Lower lobe of right lung (tissue), 2 donors: Measurements from ENCODE around the gene GOLGB1. TPM values are rescaled to one million over a fixed set of nuclear protein-coding genes. Genes with fewer than 3 reads are reported as not detected.

Experiments used
- ATAC-seq, 2 donors: fragments of 200-7000 bp; cut with Tn5 transposase; one replicate each; pipeline ENCODE4 v1.9.1; 2020 to 2022; ENCODE audit warnings: mild to moderate bottlenecking in 2 of 2, moderate library complexity in 2 of 2
- DNase-seq: peaks from one replicate; pipeline ENCODE4 v3.0.0-alpha.2; 2020
- H3K27ac ChIP-seq: fragments of 200-600 bp; one replicate; pipeline ENCODE4 v1.8.0; 2022
- H3K27me3 ChIP-seq: fragments of 200-600 bp; one replicate; pipeline ENCODE4 v1.8.0; 2022; ENCODE audit warnings: low read depth
- H3K36me3 ChIP-seq: fragments of 200-600 bp; one replicate; pipeline ENCODE4 v1.8.0; 2022; ENCODE audit warnings: mild to moderate bottlenecking
- H3K4me1 ChIP-seq: fragments of 200-600 bp; one replicate; pipeline ENCODE4 v1.8.0; 2022
- H3K4me3 ChIP-seq: fragments of 200-600 bp; one replicate; pipeline ENCODE4 v1.8.0; 2022; ENCODE audit warnings: mild to moderate bottlenecking
- H3K9me3 ChIP-seq: fragments of 200-600 bp; one replicate; pipeline ENCODE4 v1.8.0; 2022
- intact Hi-C: fragments of 100-400 bp; cut with DNase I; formaldehyde crosslinking; loops from one replicate; pipeline ENCODE4 v1.11.0; 2022
- total RNA-seq: library from RNA; stranded (reverse); fragmentation: NEBNext Ultra II Directional; extraction: Animal tissue kit (Norgen Biotek cat#: 25700); gene quantifications from one replicate; pipeline ENCODE4 v1.2.1, GENCODE V29; 2021
- TF ChIP-seq, protein P1 (sequence below): fragments of 200-600 bp; IDR thresholded peaks from one replicate; pipeline ENCODE4 v1.8.0; 2022; ENCODE audit warnings: antibody characterized with exemption, mild to moderate bottlenecking
- donor health status: DM: no; HTN: yes; CAD: no; lungs with severe emphysema.

GOLGB1 gene
- total RNA-seq, 1 donor from 2014 or later, result 55.4 TPM

DNA sequence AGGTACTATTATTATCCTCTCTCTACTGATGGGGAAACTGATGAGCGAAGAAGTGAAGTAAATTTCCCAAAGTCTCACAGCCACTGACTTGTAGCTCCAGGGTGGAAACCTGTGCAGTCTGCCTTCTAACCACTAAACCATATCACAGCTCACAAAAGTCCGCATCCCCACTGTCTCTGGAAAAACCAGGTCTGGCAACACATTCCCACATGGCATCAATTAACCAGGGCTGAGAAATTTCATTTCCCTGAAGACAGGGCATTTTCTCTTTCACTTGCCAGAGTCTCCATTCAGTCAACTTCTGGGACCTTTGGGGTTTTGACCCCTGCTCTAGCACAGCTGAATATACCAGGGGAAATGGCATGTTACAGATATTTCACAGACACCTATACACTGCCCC lies 129.8 kb downstream of the GOLGB1 start:
- H3K4me3 ChIP-seq, result no peak overlapping the region
- intact Hi-C loops, result no loop called here
- H3K27me3 ChIP-seq, result no peaks in the 10 kb centered on the region
- no peak overlapping the region for H3K27ac ChIP-seq
- ATAC-seq (no peak), DNase-seq (no peak)
- TF ChIP-seq, protein P1, sequence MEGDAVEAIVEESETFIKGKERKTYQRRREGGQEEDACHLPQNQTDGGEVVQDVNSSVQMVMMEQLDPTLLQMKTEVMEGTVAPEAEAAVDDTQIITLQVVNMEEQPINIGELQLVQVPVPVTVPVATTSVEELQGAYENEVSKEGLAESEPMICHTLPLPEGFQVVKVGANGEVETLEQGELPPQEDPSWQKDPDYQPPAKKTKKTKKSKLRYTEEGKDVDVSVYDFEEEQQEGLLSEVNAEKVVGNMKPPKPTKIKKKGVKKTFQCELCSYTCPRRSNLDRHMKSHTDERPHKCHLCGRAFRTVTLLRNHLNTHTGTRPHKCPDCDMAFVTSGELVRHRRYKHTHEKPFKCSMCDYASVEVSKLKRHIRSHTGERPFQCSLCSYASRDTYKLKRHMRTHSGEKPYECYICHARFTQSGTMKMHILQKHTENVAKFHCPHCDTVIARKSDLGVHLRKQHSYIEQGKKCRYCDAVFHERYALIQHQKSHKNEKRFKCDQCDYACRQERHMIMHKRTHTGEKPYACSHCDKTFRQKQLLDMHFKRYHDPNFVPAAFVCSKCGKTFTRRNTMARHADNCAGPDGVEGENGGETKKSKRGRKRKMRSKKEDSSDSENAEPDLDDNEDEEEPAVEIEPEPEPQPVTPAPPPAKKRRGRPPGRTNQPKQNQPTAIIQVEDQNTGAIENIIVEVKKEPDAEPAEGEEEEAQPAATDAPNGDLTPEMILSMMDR, result no peak
- H3K4me1 ChIP-seq, result no peaks in the 10 kb centered on the region
- H3K36me3 ChIP-seq, result no peaks in the 10 kb centered on the region
- H3K9me3 ChIP-seq, result no peaks in the 10 kb centered on the region

Other genes starting within 250 kb of the GOLGB1 start
- gene POLQ, start 203.8 kb downstream of the GOLGB1 start, total RNA-seq, result 0.56 TPM
- gene ARGFX, start 181.8 kb downstream of the GOLGB1 start, total RNA-seq, result not detected
- gene FBXO40, start 156.4 kb downstream of the GOLGB1 start, total RNA-seq, result 0.09 TPM
- 93.6 TPM for gene HCLS1, start 88.8 kb downstream of the GOLGB1 start, total RNA-seq
- 19.6 TPM for gene IQCB1, start 85.3 kb upstream of the GOLGB1 start, total RNA-seq
- gene EAF2, start 85.5 kb upstream of the GOLGB1 start, total RNA-seq, result 7.3 TPM
- 63.6 TPM for gene SLC15A2, start 144.7 kb upstream of the GOLGB1 start, total RNA-seq